Erythroblast (primary cell): Measurements from ENCODE around the gene CRACDL.
"Not testable (repeated sequence)": the region's sequence is repeated elsewhere in the genome, so short reads cannot be mapped to it uniquely, and the experiment has no call there.

Experiments
- DNase-seq, 2 experiments: peaks; one replicate each; lab custom pipeline; 2025; lab: John Stamatoyannopoulos, UW
- GATA1 ChIP-seq: IDR thresholded peaks from 2 replicates; pipeline ENCODE4 v1.6.1; 2011; ENCODE audit warnings: low read depth, mild to moderate bottlenecking, control low read depth, low read length, moderate library complexity
- POLR2A ChIP-seq: IDR thresholded peaks from 2 replicates; pipeline ENCODE4 v1.6.1; 2011; ENCODE audit warnings: mild to moderate bottlenecking, low read length

Gene CRACDL

GRCh38 chr2:98759827-98760625 is 176.0 kb downstream of the CRACDL start:
- TF ChIP-seq GATA1 (no peak), POLR2A (no peak)
- no peak for DNase-seq

- DNase-seq: no peak
- TF ChIP-seq GATA1 (no peak), POLR2A (no peak)
Observed at GRCh38 chr2:98759338-98759737, 176.7 kb downstream of the CRACDL start.

GRCh38 chr2:98757904-98758421 is 178.1 kb downstream of the CRACDL start:
- no peak for TF ChIP-seq GATA1
- TF ChIP-seq POLR2A: no peak
- no peak for DNase-seq

GRCh38 chr2:98753801-98754200 is 182.2 kb downstream of the CRACDL start:
- TF ChIP-seq GATA1 (no peak), POLR2A (no peak)
- no peak for DNase-seq

- not testable (repeated sequence) for DNase-seq
Observed at GRCh38 chr2:98752711-98753110, 183.3 kb downstream of the CRACDL start.

GRCh38 chr2:98751748-98752147 is 184.3 kb downstream of the CRACDL start:
- TF ChIP-seq GATA1 (no peak), POLR2A (no peak)
- DNase-seq: no peak

GRCh38 chr2:98750593-98751282 is 185.3 kb downstream of the CRACDL start:
- DNase-seq: no peak
- no peak for TF ChIP-seq GATA1
- TF ChIP-seq POLR2A: no peak

GRCh38 chr2:98749066-98749450 is 187.0 kb downstream of the CRACDL start:
- TF ChIP-seq GATA1: no peak
- TF ChIP-seq POLR2A: no peak
- no peak for DNase-seq

GRCh38 chr2:98748292-98749065 is 187.5 kb downstream of the CRACDL start:
- TF ChIP-seq GATA1 (no peak), POLR2A (no peak)
- DNase-seq: no peak

GRCh38 chr2:98747888-98748287 is 188.1 kb downstream of the CRACDL start:
- TF ChIP-seq POLR2A (no peak), GATA1 (no peak)
- no peak for DNase-seq

- DNase-seq: no peak
- no peak for TF ChIP-seq POLR2A
- no peak for TF ChIP-seq GATA1
Observed at GRCh38 chr2:98746426-98746825, 189.6 kb downstream of the CRACDL start.

GRCh38 chr2:98744595-98744994 is 191.4 kb downstream of the CRACDL start:
- DNase-seq: no peak
- TF ChIP-seq GATA1 (no peak), POLR2A (no peak)
